ENCODE results near the gene KIF3C.
"Not testable (repeated sequence)": the region's sequence is repeated elsewhere in the genome, so short reads cannot be mapped to it uniquely, and the experiment has no call there.

Gene KIF3C

DNA sequence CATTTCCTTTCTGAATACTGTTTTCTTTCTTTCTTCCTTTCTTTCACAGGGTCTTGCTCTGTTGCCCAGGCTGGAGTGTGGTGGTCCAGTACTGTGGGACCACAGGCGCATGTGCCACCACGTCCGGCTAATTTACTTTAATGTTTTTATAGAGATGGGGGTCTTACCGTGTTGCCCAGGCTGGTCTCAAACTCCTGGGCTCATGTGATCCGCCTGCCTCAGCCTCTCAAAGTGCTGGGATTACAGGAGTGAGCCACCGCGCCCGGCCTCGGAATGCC is 68.7 kb downstream of the KIF3C start:
- DNase-seq, result not testable (repeated sequence)

DNA sequence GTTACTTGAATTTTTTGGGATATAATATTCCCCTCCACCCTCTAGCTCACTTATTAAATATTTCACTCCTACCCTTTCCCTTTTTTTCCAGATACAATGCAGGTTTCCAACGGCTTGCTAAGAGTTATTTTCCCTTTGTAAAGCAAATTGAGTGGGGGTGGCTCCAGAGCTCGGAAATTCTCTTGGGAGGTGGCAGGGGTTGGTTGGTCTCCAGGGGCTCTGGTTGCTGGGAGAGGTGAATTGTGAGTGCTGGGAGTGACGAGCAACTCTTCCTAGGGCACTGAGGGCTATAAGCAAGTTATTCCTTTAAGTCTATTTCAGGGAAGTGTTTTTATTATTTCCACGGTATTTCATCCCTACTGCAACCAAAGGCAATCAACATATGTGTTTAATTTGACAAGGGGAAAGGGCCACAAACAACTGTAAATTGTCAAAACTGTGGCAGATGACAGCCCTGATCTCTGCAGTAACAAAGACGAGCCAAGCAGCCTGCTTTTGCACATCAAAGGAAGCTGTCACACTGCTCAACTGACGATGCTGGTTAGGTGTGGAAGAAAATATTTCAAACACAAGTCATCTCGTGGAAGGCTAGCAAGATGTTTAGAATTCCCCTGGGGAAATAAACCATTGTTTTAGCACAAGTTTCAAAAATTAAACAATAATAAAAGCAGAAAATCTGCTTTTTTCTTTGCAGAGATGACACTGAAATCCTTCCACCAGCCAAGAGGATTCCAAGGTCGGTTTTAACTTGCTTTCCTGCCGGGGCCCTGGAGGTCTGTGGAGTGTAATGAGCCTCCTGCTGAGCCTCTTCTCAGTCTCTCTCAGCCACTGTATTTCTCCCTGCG is 69.2 kb downstream of the KIF3C start:
- no peak for DNase-seq

DNA sequence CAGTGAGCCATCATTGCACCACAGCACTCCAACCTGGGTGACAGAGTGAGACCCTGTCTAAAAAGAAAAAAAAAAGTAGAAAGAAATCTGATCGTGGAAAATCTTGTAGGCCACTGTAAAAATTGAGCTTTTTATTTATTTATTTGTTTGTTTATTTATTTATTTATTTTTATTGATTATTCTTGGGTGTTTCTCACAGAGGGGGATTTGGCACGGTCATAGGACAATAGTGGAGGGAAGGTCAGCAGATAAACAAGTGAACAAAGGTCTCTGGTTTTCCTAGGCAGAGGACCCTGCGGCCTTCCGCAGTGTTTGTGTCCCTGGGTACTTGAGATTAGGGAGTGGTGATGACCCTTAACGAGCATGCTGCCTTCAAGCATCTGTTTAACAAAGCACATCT is 72.7 kb downstream of the KIF3C start:
- DNase-seq, result not testable (repeated sequence)

DNA sequence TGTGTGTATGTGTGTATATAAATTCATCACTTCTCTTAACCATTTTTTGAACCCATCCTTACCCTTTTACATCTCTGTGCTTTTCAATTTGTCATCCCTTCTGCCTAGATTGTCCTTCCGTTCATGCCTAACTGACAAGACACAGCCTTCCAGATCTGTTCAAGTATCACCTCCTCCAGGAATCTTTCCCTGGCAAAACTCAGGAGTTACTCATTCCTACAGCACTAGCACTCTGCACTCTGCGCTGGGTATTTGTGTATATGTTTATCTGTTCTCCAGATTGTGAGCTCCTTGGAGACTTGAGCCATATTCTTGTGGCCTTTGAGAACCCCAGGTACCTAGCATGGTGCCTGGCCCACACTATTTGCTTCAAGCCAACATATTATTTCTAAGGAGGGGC is 77.2 kb downstream of the KIF3C start:
- no peak for DNase-seq

DNA sequence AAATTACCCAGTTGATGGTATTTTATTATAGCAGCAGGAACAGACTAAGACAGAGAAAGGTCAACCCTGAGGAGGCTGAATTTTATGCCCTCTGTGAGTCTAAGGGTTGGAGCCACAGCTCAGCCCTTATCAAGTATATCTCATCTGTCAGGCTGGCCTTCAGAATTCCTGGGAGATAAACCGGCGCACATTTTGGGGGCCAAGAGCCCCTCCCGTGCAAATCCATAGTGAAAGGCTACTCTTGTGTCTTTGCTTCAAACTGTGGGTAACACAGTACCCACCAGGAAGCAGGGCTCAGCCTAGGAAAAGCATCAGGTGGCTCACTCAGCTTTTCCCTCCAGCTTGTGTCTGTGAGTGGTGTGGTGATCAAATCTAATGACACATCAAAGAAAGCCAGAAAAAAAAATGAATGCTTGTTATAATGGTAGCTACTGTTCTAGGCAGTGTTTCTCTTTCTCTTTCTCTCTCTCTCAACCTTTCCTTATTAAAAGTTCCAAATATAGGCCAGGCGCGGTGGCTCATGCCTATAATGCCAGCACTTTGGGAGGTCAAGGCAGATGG is 79.0 kb downstream of the KIF3C start:
- DNase-seq, result no peak

DNA sequence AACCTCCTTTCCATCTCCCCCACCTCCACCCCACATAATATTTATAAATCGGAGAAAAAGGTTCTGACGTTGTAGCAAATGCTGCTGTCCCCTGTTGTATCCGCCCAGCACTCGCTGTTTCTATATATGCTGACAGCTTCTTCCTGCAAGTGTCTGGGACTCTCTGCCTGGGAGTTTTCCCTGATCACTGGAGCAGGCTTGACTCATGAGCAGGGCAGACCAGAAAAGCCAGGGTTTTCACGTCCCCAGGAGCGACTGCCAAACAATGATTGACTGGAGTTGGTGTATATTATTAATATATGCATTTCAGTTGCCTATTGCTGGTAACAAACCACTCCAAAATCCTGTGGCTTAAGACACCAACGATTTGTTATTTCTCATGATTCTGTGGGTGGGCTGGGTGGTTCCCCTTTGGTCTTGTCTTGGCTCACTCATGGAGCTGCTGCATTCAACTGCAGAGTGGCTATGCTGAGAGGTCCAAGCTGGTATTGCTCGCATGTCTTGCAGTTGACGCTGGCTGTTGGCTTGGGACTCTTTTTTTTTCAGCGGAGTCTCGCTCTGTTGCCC is 82.8 kb downstream of the KIF3C start:
- no peak for DNase-seq

DNA sequence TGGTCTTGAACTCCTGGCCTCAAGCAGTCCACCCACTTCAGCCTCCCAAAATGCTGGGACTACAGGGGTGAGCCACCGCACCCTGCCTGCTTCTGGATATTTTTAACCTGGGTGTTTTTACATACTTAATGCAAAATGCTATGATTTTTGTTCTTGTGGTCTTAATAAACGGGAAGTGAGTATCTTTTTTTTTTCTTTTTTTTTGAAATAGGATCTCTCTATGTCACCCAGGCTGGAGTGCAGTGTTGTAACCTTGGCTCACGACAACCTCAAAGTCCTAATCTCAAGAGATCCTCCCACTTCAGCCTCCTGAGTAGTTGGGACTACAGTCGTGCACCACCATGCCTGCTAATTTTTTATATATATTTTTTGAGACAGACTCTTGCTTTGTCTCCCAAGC is 84.8 kb downstream of the KIF3C start:
- no peak for DNase-seq

DNA sequence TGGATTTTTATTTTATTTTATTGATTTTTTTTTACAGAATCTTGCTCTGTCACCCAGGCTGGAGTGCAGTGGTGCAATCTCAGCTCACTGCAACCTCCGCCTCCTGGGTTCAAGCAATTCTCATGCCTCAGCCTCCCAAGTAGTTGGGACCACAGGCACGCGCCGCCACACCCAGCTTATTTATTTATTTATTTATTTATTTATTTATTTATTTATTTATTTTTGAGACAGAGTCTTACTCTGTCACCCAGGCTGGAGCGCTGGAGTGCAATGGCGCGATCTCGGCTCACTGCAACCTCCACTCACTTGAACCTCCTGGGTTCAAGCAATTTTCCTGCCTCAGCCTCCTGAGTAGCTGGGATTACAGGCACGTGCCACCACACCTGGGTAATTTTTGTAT is 86.0 kb downstream of the KIF3C start:
- not testable (repeated sequence) for DNase-seq

DNA sequence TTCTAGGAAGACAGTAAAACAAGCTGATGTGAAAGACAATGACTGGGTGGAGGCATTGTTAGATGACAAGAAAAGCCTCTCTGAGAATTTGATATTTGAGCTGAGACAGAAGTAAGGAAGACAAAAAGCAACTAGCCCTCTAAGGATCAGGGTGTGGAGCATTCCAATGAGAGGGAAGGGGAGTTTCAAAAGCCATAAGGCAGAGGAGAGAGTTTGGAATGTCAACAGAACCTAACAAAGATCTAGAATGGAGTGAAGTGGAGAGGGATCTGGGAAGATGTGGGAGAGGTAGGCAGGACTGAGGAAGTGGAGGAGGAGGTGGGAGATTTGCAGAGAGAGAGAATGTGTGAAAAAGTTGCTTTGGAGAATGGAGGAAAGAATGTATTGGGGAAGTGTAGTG is 86.7 kb downstream of the KIF3C start:
- DNase-seq, result no peak

DNA sequence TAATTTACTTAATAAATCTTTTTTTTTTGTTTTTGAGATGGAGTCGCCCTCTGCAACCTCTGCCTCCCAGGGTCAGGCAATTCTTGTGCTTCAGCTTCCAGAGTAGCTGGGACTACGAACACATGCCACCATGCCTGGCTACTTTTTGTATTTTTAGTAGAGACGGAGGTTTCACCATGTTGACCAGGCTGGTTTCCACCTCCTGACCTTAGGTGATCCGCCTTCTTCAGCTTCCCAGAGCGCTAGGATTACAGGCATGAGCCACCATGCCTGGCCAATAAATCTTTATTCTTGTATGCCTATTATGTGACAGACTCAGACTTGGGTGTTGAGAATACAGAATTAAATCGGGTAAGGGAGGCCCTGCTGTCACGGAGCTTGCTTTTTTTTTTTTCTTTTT is 87.3 kb downstream of the KIF3C start:
- DNase-seq, result no peak

DNA sequence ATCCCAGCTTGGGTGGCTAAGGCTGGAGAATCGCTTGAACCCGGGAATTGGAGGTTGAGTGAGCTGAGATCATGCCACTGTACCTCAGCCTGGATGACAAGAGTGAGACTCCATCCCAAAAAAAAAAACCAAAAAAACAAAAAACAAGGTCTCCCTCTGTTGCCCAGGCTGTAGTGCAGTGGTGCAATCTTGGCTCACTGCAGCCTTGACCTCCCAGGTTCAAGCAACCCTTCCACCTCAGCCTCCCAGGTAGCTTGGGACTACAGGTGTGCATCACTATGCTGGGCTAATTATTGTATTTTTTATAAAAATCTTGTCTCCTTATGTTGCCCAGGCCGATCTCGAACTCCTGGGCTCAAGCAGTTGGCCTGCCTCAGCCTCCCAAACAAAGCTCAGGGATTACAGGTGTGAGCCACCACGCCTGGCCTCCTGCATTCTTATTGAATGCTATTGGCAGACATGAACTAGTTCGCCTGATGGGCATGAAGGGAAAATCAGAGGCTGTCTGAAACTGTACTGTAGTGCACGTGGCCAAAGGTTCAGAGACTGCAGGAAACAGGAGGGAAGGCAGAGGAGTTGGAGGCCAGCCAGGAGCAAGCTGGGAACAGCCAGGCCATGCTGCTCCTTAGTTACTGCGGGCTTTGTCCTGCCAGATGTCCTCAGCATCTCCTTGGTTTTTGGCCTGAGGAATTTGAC is 88.0 kb downstream of the KIF3C start:
- DNase-seq, result no peak

DNA sequence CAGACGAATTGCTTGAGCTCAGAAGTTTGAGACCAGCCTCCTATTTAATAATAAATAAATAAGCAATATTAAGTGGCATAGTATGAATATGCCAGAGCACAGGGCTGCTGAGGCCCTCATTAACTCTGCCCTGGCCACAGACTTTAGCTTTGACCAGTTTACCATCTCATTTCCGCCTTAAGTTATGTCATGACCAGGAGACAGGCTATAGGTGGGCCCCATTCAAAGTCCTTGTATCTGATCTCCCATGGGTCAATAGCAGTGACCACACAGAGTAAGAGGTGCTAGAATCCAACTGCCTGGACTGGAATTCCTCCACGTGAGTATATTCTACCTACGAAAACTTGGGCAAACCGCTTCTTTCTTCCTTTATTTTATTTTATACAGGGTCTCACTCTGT is 90.6 kb downstream of the KIF3C start:
- DNase-seq, result no peak

DNA sequence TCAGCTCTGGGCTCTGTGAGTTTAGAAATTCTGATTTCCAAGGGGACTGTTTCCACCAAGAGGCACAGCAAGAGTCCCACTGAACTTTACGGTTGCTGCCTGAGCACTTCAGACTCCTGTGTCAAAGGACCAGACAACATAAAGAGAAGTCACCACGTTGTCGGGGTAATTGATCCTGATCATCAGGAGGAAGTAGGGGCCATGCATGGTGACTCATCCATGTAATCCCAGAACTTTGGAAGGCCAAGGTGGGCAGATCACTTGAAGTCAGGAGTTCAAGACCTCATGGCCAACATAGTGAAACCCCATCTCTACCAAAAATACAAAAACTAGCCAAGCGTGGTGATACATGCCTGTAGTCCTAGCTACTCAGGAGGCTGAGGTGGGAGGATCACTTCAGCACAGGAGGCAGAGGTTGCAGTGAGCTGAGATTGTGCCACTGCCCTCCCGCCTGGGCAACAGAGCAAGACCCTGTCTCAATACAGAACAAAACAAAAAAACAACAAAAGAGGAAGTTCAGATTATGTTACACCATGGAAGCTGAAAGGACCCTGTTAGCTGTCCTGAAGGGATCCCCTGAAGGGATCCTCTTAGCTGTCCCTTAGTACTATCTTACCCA is 94.6 kb downstream of the KIF3C start:
- DNase-seq, result no peak

DNA sequence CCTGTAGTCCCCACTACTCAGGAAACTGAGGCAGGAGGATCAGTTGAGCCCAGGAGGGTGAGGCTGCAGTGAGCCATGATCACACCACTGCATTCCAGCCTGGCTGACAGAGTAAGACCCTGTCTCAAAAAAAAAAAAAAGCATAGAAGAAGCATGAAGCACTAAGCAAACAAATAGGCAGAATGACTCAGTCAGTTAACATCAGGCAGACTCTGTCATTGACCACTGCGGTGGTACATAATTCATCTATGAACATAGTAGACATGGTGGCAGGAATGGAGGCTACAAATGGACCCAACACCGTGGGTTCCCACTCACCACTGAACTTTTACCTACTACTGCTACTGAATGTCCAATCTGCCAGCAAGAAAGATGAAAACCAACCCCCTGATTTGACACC is 96.4 kb downstream of the KIF3C start:
- no peak for DNase-seq

DNA sequence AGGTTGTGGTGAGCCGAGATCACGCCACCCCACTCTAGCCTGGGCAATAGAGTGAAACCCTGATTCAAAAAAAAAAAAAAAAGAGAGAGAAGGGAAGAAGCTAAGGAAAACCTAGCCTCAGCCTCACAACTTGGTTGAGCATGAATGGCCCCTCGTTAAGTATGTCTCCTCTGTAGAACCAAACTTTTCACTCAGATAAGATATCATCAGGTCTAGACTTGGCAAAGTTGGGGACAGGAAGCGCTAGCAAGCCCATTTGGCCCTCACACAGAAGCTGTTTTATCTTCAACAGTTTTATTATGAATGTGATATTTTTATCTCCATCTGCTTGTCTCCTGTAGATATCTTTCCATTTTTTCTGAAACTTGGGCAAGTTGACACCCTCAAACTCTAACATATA is 100.5 kb downstream of the KIF3C start:
- no peak for DNase-seq

DNA sequence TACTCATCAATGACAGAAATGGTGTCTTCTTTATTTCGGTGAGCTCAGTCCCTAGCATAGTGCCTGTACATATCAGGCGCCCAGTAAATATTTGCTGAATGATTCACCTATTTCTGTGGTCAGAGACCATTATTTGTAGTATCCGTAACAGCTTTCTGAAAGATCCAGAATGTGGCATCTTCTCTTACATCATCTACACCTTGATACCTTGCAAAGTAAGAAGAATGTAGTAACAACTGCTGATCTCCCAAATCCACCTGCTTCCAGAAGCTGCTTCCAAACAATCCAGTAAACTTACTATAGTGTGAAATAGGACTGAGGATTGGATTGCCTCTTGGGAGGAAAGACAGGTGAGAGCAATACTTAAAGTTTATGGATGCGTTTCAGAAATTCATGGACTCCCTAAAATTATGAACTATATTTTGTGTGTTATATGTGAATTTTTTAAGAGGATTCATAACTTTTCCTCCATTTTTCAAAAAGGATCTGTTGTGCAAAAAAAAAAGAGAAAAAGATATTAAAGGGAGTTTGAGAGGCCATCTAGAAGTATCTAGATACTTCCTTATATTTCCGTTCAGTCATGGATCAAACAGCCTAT is 103.1 kb downstream of the KIF3C start:
- no peak for DNase-seq

DNA sequence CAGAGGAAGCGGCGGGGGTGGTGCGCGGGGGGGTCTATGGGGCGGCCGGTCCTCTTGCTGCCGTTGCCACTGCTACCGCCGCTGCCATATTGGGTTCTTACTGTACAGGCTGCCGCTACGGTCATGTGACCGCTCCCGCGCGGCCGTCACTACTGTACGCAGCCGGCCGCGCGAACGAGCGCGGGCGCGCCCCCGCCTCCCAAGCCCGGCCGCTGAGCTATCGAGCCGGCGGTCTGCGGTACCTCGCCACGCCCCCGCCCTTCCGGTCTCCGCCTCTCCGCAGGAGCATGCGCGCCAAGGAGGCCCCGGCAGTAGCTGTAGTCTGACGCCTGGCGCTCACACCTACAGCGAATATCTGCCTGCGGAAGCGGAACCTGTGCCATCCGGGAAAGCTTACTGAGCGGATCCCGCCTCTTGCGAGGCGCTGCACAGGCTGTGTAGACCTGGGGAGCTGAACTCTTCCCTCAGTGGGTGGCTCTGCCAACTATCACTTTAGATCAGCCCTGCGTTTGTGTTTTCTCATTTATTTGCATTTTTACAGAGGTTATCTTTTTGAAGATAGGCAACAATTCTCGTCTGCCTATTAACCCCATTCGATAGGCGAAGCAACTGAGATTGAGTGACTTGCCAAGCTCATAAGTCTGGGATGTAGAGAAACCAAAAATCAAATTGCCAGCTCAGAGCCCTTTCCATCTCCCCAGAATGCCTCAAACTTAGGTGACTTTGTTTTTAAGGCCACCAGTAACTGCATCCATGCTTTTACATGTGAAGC is 103.8 kb downstream of the KIF3C start, which contains the start of gene ASXL2:
TSS of gene ASXL2 (minus strand) at position 127 of the 772 bp plus-strand sequence. CDS start 265 bp downstream, outside the sequence.
- peak; percentile 98 for DNase-seq

DNA sequence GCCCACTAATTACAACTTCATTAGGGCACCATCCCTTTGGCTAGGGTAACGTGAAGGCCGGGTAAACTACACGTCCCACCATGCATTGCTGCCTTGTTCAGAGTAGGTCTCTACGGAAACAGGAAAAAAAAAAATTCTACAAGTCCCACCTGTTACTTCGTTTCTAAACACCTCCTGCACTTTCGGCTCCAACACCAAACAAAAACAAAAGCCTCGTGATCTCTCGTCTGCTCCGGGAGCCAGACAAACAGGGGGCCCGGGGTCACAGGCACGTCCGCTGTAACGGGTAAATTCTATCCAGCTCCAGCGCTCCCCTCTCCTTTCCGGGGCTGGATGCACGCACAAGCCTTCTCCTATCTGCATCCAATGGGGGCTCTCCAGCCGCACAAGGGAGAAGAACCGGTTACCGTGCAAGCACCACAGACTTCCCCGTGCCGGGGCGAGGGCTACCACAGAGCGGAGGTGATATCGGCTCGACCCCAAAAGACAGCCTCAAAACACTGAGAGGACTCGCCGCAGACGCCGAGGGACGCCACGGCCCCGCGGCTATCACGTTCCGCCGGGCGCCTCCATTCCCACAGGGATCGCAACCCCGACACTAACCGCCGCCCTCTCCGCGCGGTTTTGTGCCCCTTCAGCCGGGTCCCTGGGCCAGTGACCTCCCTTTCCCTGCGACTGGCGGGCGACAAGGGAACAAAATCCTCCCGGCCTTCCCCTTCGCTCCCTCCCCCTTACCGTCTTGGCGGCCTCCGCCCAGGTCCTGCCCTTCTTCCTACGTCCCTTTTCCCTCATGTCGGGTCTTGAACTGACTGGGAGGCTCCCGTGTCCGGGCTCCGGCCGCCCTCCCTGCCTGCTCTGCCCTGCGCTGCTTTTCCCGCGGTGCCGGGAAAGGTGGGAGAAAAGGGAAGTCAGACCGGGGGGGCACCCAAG is 104.6 kb downstream of the KIF3C start:
- DNase-seq, result peak; percentile 67
